HG03457 (cell line): ENCODE measurements around the gene NOMO2.
"Not testable (repeated sequence)": the region's sequence is repeated elsewhere in the genome, so short reads cannot be mapped to it uniquely, and the experiment has no call there.

Experiments
- ATAC-seq: cut with Tn5 transposase; IDR thresholded peaks from one replicate; pipeline ENCODE4 v1.9.1; 2021; ENCODE audit warnings: moderate number of reproducible peaks; ENCODE audit not compliant: unreplicated experiment

NOMO2 gene

GRCh38 chr16:18575298-18575917 is 13.5 kb upstream of the NOMO2 start:
- not testable (repeated sequence) for ATAC-seq

GRCh38 chr16:18573887-18574286 is 12.0 kb upstream of the NOMO2 start:
- ATAC-seq, result not testable (repeated sequence)

DNA sequence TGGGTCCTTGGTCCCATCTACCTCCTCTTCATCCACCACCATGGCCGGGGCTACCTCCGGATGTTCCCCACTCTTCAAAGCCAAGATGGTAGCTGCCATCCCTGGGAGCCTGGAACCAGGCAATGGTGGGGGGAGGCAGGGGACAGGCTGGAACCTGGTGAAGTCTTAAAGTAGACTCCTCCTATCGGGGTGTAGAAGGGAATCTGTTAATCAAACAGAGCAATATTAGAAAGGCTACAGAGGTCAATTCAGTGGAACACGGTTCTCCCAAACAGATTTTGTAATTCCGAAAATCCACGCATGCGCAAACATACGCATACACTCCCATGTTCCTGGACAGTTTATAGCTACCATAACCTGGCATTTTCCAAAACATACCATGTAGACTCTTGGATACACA is 11.1 kb upstream of the NOMO2 start:
- not testable (repeated sequence) for ATAC-seq

DNA sequence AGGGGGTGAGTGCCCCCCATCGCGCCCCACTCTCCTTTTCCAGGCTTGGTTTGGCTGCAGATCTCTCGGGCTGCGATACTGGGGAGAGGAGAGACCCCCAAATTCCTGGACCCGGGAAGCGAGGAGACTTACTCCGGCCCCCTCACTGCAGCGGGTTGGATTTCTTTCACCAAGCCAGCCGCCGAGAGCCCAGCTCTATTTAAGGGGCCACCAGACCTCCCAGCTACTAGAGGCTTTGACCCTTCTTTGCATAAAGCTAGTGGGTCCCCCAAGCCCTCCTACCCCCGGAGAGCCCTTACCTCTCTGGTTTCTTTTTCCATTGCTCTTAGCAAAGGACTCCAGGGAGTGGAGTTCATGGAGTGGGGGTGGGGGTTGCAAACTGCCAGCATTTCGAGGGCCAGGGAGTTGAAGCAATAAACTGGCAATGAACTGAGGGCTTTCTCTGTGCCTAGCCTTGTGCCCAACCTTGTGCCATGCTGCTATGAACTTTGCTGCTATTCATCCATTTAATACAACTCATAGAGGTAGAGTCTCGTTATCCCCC is 9.5 kb upstream of the NOMO2 start:
- not testable (repeated sequence) for ATAC-seq

DNA sequence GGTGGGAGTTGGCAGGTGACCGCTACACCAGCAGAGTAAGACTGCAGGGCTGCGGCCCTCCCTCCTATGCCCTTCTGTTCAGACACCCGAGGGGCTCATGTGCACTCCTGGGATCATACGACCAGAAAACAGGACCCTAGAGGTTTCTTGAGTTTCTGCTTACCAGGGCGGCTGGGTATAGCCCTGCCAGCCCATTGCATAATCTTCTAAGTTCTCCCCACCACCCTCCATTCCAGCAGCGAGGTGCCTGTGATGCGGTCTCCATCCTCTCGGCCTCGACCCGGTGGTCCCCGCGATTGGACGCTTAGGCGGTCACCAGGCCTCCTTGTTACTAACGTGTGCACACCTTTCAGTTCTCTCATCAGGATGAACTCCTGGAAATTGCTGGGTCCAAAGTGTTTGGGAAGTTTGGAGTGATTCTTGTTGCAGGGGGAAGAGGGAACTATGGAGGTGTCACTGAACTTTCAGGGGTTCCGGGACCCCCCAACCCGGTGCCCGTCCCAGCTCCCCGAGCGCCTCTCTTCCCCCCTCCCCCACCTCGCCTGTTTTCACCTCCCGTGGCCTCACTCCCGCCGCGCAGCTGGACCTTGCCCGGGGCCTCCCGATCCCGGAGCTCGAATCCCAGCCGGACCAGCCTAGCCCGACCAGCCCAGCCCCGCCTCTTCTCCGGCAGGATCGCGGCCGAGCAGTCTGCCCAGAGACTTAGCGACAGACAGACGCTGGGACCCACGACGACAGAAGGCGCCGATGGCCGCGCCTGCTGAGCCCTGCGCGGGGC is 8.8 kb upstream of the NOMO2 start:
- not testable (repeated sequence) for ATAC-seq

GRCh38 chr16:18560416-18561220 is 1.3 kb downstream of the NOMO2 start:
- not testable (repeated sequence) for ATAC-seq

GRCh38 chr16:18553671-18554070 is 8.2 kb downstream of the NOMO2 start:
- ATAC-seq, result not testable (repeated sequence)

DNA sequence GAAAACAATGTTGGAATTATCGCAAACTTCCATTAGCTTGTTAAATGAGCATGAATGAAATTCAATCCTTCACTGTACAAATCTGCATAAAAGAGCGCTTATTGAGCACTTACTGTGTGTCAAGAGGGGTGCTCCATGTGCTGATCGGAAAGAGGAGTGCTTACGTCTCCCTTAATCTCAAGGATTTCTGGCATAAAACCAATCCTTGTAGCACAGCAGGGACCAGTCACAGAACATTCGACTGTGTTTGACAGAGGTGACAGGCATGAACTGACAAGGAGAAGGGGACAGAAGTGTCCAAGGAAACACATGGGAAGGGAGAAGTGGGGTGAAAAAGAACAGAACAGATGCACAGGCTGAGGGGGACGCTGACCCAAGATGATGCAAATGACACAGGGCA is 14.5 kb downstream of the NOMO2 start:
- not testable (repeated sequence) for ATAC-seq

- not testable (repeated sequence) for ATAC-seq
Observed at GRCh38 chr16:18546853-18547252, 15.0 kb downstream of the NOMO2 start.

DNA sequence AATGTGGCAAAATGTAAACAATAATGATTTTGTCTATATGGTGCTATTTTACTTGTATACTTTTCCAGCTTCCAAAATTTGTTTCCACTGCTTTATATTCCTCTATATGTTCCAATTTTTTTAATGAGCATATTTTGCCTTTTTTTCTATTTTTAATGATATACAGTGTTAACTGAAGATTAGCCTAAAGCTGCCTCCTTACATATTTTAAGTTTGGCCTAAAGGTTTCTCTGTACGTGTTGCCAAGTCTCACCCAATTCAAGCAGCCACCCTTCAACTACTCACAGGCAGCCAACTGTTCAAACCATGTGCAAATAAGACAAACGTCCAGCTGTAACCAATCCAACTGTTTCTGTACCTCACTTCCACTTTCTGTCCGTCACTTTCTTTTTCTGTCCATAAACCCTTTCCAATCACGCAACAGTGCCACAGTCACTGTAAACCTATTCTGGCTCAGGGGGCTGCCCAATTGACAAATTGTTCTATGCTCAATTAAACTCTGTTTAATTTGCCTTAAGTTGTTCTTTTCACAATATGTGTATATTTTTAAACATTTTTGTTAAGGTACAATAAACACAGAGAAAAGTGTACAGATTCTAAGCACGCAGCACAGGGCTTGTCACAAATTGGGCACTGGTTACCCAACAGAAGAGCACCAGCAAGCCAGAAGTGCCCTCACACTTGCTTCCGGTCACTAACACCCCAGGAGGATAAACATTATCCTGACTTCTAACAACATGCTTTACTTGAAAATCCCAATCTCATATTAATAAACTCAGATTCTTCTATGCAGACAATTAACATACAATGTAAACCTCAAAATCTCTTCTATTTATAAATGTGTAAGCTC is 17.4 kb downstream of the NOMO2 start:
- not testable (repeated sequence) for ATAC-seq

GRCh38 chr16:18541912-18542311 is 20.0 kb downstream of the NOMO2 start:
- ATAC-seq, result not testable (repeated sequence)

DNA sequence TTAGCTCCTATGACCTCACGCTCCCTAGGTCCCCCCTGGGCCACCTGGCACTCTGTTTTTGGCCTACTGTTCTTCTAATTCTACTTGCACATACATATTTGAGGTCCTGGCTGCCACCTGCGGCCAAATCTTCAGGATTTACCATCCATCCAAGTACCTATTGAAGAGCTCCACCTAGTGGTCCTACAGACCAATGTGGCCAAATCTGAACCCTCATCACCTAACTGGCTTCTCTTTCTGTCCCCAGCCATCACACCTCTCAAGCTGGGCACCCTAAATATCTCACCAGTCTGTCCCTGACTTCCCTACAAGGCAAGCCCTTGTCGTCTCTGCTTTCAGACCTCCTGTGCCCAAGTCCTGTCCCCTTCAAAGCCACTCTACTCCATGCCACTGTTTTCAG is 24.9 kb downstream of the NOMO2 start:
- not testable (repeated sequence) for ATAC-seq

GRCh38 chr16:18535519-18536168 is 26.3 kb downstream of the NOMO2 start:
- not testable (repeated sequence) for ATAC-seq

DNA sequence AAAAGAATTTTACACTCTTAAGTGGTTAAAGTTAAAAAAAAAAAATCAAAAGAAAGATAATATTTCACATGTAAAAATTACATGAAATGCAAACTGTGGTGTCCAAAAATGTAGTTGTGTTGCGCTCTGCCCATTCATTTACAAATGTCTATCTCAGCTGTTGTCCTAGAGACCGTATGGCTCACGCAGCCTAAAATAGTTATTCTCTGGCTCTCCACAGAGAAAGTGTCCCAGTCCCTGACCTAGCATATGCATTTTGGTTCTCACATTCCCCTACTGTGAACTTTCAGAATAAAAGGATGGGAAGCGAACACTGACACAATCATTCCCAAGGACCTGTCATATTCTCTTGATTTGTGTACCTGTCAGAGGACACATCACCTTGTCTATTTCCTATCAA is 27.6 kb downstream of the NOMO2 start:
- ATAC-seq, result not testable (repeated sequence)

- ATAC-seq, result not testable (repeated sequence)
Observed at GRCh38 chr16:18531323-18531722, 30.6 kb downstream of the NOMO2 start.

- not testable (repeated sequence) for ATAC-seq
Observed at GRCh38 chr16:18530329-18530728, 31.6 kb downstream of the NOMO2 start.

GRCh38 chr16:18526547-18526946 is 35.4 kb downstream of the NOMO2 start:
- not testable (repeated sequence) for ATAC-seq

- ATAC-seq, result not testable (repeated sequence)
Observed at GRCh38 chr16:18525882-18526482, 35.9 kb downstream of the NOMO2 start.

GRCh38 chr16:18522637-18523036 is 39.3 kb downstream of the NOMO2 start:
- not testable (repeated sequence) for ATAC-seq
